ENCODE results near the gene RCBTB1.

RCBTB1 gene

DNA sequence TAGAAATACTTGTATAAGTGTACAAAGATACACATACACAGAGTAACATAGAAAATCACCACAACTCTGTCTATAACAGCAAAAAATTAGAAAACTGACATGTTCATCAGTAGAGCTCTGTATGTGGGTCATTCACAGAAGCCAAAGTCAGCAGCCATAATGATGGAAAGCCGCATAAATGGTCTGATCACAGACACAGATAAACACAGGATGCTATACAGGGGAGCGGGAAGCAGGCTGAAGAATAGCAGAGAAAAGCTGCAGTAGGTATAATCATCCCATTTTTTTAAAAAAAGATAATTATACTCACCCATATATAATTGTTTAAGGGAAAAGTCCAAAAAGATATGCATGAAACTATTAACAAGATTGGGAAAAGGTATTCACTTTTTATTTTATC, 31.5 kb downstream of the RCBTB1 start:
- DNase-seq = no peak

DNA sequence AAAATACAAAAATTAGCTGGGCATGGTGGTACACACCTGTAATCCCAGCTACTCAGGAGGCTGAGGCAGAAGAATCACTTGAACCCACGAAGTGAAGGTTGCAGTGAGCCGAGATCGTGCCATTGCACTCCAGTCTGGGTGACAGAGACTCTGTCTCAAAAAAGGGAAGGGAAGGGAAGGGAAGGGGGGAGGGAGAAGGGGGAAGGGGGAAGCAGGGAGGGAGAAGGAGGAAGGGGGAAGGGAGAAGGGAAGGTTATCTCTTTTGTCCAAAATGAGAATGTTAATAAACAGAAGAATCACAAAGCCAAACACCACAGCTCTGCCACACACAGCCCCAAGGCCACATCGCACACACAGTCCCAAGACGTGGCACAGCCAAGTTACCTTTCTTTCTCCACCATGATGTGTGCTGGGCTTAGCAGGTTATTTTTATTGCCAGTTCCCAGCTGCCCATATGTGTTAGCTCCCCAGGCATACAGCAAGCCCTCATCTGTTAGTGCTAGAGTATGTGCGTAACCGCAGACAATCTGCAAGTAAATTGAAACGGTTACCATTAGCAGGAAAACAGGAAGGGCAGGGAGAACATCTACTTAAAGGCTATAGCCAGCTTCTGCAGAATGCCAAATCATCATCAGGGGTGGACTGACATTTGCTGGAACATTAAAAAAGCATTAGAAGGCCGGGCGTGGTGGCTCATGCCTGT, 34.3 kb downstream of the RCBTB1 start:
- no peak for DNase-seq

DNA sequence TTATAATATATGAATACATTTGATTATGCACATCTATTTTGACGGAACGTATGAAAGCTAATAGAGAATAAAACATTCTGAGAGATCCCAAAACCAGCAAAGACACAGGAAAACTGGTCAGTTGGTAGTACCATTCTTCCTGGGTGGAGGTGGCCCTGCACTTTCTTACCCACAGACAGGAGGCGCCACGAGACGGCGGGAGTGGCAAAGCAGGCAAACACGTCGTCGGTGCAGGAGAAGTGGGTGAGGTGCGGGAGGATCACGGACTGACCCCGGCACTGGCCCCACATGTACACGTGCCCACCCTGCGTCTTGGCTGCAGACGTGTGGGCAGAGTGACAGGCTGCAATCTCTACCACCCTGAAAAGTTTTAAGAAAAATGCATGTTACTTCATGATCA, 36.1 kb downstream of the RCBTB1 start:
- no peak for DNase-seq

DNA sequence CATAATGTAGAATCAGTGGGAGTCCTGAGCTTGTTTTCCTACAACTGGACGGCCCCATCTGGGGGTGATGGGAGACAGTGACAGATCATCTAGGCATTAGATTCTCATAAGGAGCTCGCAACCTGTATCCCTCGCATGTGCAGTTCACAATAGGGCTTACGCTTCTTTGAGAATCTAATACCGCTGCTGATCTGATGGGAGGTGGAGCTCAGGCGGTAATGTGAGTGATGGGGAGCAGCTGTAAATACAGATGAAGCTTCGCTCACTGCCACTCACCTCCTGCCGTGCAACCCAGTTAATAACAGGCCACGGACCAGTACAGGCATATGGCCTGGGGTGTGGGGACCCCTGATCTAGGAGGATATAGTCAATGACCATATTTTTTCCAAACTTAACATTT, 38.8 kb downstream of the RCBTB1 start:
- DNase-seq = no peak

DNA sequence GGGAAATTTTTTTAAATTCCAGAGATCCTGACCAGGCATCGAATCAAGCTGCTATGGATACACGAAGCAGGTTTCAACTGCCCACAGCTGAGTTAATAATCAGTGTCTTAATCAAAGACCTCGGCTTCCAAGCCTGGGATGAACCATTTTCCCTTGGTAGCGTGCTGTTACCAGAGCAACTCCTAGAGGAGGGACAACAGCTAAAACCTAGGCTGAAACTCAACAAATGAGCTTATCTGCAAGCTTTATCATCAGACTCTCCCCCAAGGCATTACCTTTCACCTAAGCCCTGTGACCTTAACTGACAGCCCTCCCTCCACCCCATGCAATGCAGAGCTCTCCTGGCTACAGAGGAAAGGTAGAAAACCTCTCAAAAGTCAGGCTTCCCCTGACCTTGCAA, 39.7 kb downstream of the RCBTB1 start:
- DNase-seq = no peak

DNA sequence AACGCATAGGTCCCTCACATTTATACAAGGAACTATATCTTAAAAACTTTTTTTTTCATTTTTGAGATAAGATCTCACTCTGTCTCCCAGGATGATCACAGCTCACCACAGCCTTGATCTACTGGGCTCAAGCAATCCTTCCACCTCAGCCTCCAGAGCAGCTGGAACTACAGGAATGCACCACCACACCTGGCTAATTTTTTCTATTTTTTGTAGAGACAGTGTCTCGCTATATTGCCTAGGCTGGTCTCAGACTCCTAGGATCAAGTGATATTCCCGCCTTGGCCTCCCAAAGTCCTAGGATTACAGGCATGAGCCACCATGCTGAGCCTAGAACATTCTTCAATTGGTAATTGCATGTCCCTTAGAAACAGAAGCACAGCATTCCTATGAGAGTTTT, 41.7 kb downstream of the RCBTB1 start:
- DNase-seq = no peak

DNA sequence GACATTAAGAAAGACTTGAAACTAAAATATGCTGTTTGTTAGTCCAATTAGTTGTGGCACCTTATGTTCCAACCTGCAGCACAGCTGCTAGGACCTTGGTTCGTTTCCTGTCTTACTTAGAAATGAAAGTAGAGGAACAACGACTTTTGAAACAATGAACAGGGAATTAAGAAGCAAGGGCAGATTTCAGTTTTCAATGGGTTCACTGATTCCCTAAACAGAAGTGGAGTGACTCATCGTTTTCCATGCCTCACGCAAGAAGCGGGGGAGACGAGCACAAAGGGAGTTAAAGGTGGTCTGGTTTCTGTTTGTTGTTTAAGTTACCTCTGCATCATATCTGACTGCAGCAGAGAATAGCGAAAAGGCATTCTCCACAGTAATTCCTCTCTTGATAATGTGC, 44.8 kb downstream of the RCBTB1 start:
- no peak for DNase-seq

DNA sequence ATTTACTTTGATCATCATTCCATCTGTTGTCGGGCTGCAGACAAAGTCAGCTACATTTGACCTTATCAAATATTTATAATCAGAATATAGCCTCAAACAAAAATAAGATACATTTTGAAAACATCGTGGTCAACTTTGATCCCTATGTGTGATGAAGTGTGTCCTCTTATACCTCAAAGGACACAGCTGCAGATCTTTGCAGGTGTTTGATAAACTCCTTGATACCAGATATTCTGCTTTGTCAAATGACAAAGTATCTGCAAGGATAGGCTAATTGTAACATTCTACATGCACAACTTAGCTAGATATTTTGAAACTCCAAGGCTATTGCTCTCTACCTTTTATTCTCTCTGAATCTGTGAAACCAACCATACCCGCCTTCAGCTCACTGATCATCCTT, 45.6 kb downstream of the RCBTB1 start:
- no peak for DNase-seq

DNA sequence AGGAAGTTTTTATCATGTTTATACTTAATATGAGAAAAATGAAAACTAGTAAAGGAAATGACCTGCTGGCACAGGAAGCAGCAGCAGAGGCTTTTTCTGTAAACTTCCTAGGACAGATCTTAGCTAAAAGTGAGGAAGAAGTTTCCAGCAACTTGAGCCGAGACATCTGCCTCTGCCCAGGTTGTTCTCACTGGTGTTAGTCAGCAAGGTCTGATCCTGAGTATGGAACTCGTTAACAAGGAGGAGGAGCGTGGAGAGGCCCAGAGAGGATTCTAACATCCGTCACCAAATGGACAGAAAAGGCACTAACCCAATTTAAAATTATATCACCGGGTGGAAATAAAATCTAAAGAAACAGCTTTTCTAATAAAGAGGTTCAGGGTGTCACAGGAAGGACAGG, 46.0 kb downstream of the RCBTB1 start:
- no peak for DNase-seq

DNA sequence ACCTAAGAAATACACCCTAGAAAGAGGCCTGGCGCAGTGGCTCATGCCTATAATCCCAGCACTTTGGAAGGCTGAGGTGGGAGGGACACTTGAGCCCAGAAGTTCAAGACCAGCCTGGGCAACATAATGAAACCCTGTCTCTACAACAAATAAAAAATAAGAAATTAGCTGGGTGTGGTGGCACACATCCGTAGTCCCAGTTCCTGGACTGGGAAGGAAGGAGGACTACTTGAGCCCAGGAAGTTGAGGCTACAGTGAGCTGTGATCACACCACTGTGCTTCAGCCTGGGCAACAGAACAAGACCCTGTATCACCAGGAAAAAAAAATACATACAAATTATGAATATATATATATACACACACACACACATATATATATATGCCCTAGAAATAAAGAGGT, 47.0 kb downstream of the RCBTB1 start:
- no peak for DNase-seq

DNA sequence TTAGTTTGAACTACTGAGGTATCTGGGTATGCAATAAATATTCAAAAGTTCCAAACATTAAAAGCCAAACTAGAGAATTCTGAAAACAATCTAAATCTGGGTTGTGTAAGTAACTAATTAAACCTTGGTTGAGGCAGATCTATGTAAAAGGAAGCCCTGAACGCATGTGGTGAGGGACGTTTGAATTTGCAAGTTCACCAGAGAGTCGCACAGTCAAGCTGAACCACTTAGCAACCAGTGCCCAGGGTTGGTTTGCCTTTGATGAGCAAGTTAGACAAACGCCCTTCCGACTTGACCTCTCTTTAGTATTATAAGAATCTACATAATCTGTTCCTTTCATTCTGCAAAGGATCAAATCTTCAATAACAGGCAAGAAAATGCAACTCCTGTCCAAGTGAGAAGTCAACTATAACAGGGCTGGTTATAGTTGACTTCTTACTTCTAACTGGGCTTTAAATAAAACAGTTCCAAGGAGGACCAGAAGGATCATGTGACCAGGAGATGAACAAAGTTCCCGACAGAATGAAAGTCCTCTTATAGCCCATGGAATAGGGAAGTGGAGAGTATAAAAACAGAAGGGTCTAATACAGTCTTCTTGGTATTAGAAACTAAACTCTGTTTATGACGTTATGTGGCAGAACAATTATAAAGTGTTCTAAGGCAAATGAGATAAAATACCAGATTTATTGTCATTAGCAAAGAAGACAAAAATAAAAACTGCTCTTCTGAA, 49.0 kb downstream of the RCBTB1 start:
- no peak for DNase-seq

DNA sequence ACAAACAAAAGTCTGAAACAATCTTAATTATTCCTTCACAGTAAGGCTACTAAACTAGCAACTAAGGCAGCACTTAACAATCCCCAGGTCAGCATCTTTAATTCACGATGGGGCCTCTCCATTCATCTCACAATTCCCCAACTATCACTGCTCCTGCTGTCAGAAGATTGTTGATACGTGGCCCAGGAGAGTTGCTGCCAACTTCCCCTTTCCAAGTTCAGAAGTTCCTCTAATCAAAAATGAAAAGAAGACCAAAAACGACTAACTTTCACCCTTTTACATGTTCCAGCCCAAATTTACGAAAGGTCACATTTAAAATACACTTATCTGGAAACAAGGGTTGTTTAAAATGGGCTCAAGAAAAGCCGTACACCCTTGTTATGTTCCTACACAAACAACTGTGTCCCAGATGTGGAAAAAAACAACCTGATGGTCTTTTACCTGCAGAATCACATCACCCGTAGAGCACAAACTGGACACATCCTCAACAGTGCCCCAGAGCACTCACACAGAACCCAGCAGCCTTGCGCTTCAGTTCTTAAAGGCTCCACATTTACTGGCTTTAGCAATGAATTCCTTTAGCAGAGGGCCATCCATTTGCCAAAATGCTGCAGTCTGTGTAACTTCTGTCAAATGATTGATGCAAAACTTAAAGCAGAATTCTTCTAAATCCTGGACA, 51.6 kb downstream of the RCBTB1 start:
- no peak for DNase-seq

DNA sequence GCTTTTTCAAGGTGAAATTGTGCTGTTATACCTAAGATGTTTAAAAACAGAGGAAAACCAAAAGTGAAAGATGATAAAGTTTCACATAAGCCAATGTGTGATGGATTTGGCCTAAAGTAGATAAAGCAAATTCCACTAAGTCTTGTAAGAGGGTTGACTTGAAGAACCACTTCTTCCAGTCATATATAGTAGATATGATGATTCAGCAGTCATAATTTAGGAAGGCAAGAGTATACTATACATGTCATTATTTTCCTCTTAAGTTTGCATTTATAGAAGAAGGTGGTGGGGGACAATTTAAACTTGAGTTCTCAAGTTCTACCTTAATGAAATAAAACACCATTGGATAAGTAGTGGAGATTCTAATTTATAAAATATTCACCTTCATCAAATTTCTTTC, 52.3 kb downstream of the RCBTB1 start:
- no peak for DNase-seq

DNA sequence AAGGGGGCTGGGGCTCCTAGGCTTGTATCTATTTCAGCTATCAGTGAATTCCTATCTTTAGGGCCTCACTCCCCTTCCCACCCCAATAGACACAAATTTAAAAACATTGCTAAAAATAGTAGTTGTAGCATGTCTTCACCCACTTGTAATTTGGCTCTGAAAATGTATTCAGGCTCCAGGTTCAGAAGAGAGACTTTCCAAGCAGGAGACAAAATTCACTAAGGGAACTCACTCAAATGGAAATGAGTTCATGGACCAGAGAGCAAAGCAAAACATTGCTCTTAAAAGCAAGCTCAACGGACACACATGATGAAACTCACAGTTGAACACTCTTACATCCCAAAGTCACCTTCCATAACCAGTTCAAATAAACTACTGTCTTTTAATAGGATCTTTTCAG, 52.8 kb downstream of the RCBTB1 start:
- DNase-seq = no peak

DNA sequence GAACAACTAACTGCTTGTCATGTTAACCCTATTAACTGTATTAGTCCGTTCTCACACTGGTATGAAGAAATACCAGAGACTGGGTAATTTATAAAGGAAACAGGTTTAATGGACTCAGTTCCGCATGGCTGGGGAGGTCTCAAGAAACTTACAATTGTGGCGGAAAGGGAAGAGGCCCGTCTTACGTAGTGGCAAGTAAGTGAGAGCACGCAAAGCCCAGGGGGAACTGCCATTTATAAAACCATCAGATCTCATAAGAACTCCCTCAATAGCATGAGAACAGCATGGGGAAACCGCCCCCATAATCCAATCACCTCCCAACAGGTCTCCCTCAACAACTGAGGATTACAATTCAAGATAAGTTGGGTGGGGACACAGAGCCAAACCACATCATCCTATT, 54.9 kb downstream of the RCBTB1 start:
- DNase-seq = no peak

DNA sequence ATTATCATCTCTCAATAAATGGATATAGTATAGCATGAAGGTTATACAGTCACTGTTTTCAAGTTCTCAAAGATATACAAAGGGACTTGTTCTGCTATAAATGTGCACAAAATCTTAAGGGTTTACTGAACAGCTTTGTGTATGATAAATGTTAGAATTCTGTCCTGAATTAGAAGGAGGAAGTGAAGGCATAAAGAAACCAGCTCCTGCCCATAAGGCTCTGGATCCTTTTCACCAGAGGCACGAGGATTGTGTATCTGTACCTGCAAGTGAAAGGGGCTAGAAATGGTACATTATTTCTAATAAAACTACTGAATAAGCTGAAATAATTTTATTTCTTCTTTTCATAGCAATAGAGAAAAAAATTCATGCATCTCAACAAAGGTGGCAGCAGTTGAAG, 57.2 kb downstream of the RCBTB1 start:
- DNase-seq = no peak

DNA sequence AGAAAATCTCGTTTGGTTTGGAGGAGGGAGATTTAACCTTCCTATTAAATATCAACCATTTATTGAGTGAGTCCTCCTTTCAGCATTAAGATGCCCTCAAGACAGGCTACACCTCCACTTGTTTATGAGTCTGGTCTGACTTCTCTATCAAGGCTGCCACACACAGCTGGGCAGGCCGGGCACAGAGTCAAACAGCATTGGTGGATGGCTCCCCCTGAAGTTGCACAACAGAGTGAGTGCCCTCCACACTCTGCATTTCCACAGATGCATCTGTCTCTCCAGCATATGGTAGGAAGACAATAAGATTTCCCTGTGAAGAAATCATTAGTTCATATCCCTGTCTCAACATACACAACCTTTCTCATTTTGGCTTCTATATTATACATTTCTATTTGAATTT, 58.2 kb downstream of the RCBTB1 start:
- no peak for DNase-seq

DNA sequence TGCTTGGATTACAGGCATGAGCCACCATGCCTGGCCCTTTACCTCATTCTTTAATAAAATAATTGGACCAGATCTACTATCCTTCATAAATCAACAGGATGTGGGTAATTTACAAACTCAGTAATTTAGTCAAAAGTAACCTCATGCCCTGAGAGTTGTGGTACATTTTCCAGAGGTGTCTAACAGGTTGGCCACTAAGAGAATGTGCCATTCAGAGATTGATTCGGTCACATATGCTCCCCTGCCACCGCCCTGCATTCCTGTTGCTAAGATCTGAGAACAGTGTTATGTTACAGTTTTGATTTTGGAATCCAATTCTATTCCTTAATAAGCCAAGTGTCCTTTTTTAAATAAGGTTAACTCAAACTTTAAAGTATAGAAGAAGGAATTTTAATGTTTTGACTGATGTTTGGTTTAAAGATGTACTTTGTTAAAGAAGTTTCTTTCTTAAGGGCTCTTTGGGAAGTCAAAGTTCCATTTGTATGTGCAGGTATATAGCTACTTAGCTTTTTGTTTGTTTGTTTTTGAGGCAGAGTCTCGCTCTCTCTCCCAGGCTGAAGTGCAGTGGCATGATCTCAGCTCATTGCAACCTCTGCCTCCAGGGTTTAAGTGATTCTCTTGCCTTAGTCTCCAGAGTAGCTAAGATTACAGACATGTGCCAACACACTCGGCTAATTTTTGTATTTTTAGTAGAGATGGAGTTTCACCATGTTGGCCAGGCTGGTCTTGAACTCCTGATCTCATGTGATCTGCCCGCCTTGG, 60.4 kb downstream of the RCBTB1 start:
- no peak for DNase-seq

DNA sequence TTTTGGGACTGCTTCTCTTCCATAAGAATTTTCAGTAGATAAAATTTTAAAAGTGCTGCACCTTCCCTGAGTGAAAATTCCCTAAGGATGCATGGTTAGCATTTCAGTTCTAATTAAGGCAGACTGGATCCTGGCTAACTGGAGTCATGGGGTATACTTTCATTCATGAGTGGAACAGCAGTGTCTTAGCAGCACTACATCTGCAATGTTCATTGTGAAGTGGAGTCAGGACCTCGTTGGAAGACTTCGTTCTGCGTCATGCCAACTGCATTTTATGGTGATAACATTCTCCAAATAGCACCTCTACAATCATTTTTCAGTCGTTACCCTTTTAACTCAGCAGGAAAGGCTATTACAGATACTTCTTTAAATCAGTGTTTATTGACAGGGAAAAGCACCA, 64.1 kb downstream of the RCBTB1 start:
- DNase-seq = no peak

DNA sequence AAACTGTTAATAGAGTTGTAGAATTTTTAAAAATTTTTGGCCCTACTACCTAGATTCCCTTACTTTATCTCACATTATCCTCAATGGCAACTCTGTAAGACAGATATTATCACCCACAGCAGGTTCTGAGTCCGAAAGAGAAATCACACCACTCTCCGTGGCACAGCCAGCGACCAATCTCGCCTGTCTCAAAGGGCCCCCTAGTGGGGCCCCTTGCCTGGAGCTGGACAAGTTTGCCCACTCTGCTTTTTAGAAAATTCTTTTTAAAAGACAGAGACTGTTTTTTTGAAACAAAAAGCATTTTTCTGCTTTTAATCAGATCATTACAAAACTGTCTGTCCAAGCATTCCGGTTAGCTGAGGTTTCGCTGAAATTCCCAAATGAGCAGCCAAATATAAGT, 67.9 kb downstream of the RCBTB1 start:
- DNase-seq = no peak

DNA sequence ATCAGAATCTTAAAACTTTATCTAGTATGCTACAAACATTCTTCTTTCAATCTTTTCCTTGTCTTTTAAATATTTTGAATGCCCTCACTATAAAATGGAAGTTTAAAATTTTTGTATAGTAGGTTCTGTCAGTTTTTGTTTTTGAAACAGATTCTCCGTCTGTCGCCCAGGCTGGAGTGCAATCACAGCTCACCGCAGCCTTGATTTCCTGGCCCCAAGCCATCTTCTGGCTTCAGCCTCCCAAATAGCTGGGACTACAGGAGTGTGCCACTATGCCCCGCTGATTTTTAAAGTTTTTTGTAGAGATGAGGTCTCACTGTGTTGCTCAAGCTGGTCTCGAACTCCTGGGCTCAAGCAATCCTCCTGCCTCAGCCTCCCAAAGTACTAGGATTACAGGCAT, 68.9 kb downstream of the RCBTB1 start:
- no peak for DNase-seq

DNA sequence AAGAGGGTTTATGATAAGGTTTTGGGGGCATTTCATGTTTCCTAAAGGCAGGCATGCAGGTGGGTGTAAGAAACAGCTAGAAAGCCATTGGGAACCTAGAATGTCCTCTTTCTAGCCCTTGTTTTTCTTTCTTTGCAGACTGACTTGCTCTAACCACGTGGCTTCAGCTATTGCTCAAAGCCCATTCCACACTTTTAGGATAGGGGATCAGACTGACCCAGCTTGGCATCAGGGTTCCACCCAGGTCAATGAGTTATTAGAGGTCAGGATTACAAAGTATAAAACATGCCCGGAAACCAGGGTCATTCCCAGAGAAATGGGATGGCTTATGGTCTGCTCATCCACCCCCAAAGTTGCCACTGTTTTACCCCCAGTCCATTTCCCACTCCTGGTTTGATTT, 72.8 kb downstream of the RCBTB1 start:
- DNase-seq = no peak

DNA sequence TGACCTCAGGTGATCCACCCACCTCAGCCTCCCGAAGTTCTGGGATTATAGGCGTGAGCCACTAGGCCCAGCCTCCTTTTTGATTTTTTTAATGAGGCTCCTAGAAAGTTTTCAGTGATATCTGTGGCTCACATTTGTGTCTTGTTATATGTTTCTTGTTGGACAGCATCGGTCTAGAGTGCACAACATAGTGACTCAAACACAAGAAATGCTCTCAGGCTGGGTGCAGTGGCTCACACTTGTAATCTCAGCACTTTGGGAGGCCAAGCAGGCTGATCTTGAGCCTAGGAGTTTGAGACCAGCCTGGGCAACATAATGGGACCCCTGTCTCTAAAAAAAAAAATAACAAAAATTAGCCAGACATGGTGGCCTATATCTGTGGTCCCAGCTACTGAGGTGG, 81.4 kb downstream of the RCBTB1 start:
- no peak for DNase-seq

DNA sequence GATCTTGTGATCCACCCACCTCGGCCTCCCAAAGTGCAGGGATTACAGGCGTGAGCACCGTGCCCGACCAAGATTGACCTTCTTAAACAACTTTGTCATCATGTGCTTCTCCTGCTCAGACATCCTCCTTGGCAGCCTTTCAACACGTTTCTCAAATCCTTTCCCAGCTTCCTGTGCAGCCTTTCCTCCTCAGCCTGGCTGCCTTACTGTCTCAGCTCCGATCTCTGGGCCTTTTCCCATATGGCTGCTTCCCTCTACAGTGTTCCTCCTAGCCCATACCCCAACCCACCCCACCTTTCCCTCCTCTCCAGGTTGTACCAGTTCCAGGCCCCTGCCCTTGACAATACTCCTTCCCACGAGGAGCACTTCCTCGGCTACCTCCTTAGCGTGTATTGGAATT, 82.4 kb downstream of the RCBTB1 start:
- no peak for DNase-seq

Measured in NCI-H2171 (cell line).